ENCODE measurements around the gene RASSF1. TPM values are rescaled to one million over a fixed set of nuclear protein-coding genes. Genes with fewer than 3 reads are reported as not detected.

RASSF1 gene
- total RNA-seq, 1 experiment from 2014 or later: 29.6 TPM

DNA sequence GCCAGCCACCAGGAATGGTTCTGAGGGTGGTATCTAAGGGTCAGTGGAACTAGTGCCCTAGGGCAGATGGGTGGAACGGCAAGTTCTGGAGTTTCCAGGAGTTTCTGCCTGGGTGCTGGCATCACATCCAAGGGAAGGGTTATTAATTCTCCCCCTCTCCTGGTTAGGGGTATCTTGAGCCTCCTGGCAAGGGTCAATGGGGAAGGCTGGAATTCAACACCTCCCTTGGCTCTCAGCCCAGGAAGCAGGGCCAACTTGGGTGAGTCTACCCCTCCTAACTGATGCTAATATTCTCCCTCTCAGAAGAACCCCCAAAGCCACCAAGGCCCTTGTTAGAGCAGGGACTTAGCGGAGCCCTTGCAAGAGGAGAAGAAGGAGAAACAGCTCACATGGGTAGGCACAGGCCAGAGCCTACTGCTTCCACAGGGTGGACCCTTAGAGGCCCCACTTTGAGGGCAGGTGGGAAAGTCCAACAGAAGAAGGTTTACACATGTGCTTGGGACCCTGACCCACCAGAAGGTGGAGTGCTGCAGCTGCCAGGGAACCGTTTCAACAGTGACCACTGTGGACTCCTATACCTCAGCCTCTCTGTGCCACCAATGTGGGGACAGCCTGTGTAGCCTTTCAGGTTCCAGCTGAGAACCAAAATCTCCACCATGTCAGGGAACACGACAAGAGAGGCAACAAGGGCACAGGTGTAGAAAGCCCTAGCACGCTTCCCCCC lies 15.4 kb upstream of the RASSF1 start:
- Histone ChIP-seq H3K79me2 (ENCODE audit: insufficient read depth, low read length) (peaks cover 57% of the 10 kb centered on the region), H3K4me3 (replicated peaks in 1 of 2; ENCODE audit: low read depth in 1 of 2, low read length in 2 of 2) (no peak overlapping the region), H2AFZ (ENCODE audit: low read depth, low read length, poor library complexity, severe bottlenecking) (no peak overlapping the region), H3K9me2 (ENCODE audit: insufficient read depth) (no peaks in the 10 kb centered on the region), H3K36me3 (ENCODE audit: control insufficient read depth in 1 of 2, insufficient read depth in 2 of 2, low read length in 2 of 2) (peaks cover 14 to 31% of the 10 kb centered on the region in 2 experiments; a peak in 3 of 4 replicates), H3K9ac (ENCODE audit: low read length) (no peak overlapping the region), H3K27me3 (ENCODE audit: insufficient read depth, low read length) (no peaks in the 10 kb centered on the region), H4K20me1 (ENCODE audit: insufficient read depth) (no peaks in the 10 kb centered on the region), H3K4me2 (ENCODE audit: low read length) (no peak overlapping the region), H3K9me3 (ENCODE audit: control insufficient read depth in 1 of 2, insufficient read depth in 1 of 2, low read depth in 1 of 2, low read length in 2 of 2) (no peaks in the 10 kb centered on the region), H3K4me1 (ENCODE audit: control insufficient read depth in 1 of 2, insufficient read depth in 2 of 2, low read length in 2 of 2) (peaks cover 12 to 47% of the 10 kb centered on the region in 2 experiments; a peak in 3 of 4 replicates), H3K27ac (ENCODE audit: low read depth, low read length) (no peak overlapping the region; the same call in 1 of the 2 replicates)
- TF ChIP-seq EGR1 (IDR thresholded peaks at IDR 0.05; ENCODE audit: low read depth) (no peak), FOSL1 (IDR thresholded peaks at IDR 0.05; ENCODE audit: low read depth) (no peak), CEBPB (IDR thresholded peaks at IDR 0.05; ENCODE audit: low read depth) (no peak), SP1 (IDR thresholded peaks at IDR 0.05; ENCODE audit: low read depth) (no peak), EZH2phosphoT487 (IDR thresholded peaks at IDR 0.05; ENCODE audit: borderline replicate concordance) (no peak), ZNF274 (IDR thresholded peaks at IDR 0.05; ENCODE audit: low read depth, low read length) (no peak), POLR2AphosphoS5 (IDR thresholded peaks at IDR 0.05; ENCODE audit: low read depth, low read length) (no peak), ZFX (IDR thresholded peaks at IDR 0.05) (no peak), TCF7L2 (IDR thresholded peaks at IDR 0.05; ENCODE audit: borderline replicate concordance, extremely low read depth, insufficient read depth, insufficient read length) (no peak), RAD21 (IDR thresholded peaks at IDR 0.05; ENCODE audit: low read depth) (no peak), SRF (IDR thresholded peaks at IDR 0.05; ENCODE audit: low read depth) (no peak), POLR2A (IDR thresholded peaks at IDR 0.05; ENCODE audit: borderline replicate concordance, extremely low read depth, insufficient read depth, insufficient read length) (no peak), CBX3 (IDR thresholded peaks at IDR 0.05; ENCODE audit: low read depth) (no peak)
- TF ChIP-seq, protein P1, sequence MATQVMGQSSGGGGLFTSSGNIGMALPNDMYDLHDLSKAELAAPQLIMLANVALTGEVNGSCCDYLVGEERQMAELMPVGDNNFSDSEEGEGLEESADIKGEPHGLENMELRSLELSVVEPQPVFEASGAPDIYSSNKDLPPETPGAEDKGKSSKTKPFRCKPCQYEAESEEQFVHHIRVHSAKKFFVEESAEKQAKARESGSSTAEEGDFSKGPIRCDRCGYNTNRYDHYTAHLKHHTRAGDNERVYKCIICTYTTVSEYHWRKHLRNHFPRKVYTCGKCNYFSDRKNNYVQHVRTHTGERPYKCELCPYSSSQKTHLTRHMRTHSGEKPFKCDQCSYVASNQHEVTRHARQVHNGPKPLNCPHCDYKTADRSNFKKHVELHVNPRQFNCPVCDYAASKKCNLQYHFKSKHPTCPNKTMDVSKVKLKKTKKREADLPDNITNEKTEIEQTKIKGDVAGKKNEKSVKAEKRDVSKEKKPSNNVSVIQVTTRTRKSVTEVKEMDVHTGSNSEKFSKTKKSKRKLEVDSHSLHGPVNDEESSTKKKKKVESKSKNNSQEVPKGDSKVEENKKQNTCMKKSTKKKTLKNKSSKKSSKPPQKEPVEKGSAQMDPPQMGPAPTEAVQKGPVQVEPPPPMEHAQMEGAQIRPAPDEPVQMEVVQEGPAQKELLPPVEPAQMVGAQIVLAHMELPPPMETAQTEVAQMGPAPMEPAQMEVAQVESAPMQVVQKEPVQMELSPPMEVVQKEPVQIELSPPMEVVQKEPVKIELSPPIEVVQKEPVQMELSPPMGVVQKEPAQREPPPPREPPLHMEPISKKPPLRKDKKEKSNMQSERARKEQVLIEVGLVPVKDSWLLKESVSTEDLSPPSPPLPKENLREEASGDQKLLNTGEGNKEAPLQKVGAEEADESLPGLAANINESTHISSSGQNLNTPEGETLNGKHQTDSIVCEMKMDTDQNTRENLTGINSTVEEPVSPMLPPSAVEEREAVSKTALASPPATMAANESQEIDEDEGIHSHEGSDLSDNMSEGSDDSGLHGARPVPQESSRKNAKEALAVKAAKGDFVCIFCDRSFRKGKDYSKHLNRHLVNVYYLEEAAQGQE (IDR thresholded peaks at IDR 0.05; ENCODE audit: low read depth): no peak
- TF ChIP-seq, protein P2, sequence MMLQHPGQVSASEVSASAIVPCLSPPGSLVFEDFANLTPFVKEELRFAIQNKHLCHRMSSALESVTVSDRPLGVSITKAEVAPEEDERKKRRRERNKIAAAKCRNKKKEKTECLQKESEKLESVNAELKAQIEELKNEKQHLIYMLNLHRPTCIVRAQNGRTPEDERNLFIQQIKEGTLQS (IDR thresholded peaks at IDR 0.05): no peak
- ATAC-seq (no peak), DNase-seq (ENCODE audit: low read depth, low spot score) (no peak)
- POLR2A ChIA-PET: no interaction called here
- BruUV-seq (replicated peaks): no TSS peak
- intact Hi-C loops (cut with micrococcal nuclease): loop anchor here (10.0 kb wide), 1 partner anchor 1029 kb away; the partner anchor contains the start of gene MANF
- RAD21 ChIA-PET (ENCODE audit: low non-redundant PET in 1 of 2, low total read pairs in 2 of 2, uncharacterized antibody in 2 of 2, unreplicated experiment in 2 of 2): no interaction called here
- CTCF ChIA-PET: no interaction called here
